Loucy (cell line): ENCODE data around the gene TCF7L2.

Experiments used
- CTCF ChIP-seq: fragments of 200-600 bp; sonication (generic); conservative IDR thresholded peaks from 2 replicates; pipeline ENCODE4 v1.5.1; 2014; ENCODE audit warnings: mild to moderate bottlenecking, antibody characterized with exemption, low read length
- EZH2phosphoT487 ChIP-seq: fragments of 200-600 bp; IDR thresholded peaks from 2 replicates; pipeline ENCODE4 v1.6.1; 2018; ENCODE audit warnings: antibody characterized with exemption, mild to moderate bottlenecking, moderate library complexity, borderline replicate concordance

- no peak for TF ChIP-seq CTCF
- TF ChIP-seq EZH2phosphoT487, result no peak
Observed at GRCh38 chr10:113011592-113012374, 61.7 kb downstream of the TCF7L2 start.
